Measurements from ENCODE around the gene SUMO1. TPM values are rescaled to one million over a fixed set of nuclear protein-coding genes. Genes with fewer than 3 reads are reported as not detected.

SUMO1 gene
- total RNA-seq, 1 donor from 2014 or later = 58.9 TPM

GRCh38 chr2:202196727-202197126 lies 41.7 kb downstream of the SUMO1 start:
- ATAC-seq = no peak

- no peak for ATAC-seq
Measured at GRCh38 chr2:202194418-202194817, 44.0 kb downstream of the SUMO1 start.

GRCh38 chr2:202193881-202194353 lies 44.5 kb downstream of the SUMO1 start:
- no peak for ATAC-seq

GRCh38 chr2:202193305-202193704 lies 45.1 kb downstream of the SUMO1 start:
- no peak for ATAC-seq

GRCh38 chr2:202187570-202187969 lies 50.8 kb downstream of the SUMO1 start:
- ATAC-seq = no peak

- ATAC-seq = no peak
Measured at GRCh38 chr2:202186641-202187202, 51.7 kb downstream of the SUMO1 start.

GRCh38 chr2:202185156-202185555 lies 53.2 kb downstream of the SUMO1 start:
- ATAC-seq = no peak

GRCh38 chr2:202184557-202184956 lies 53.8 kb downstream of the SUMO1 start:
- no peak for ATAC-seq

- ATAC-seq = peak; percentile 66
Measured at GRCh38 chr2:202178346-202178958, 59.9 kb downstream of the SUMO1 start.

- ATAC-seq = no peak
Measured at GRCh38 chr2:202172439-202173211, 65.8 kb downstream of the SUMO1 start.

GRCh38 chr2:202171241-202171825 lies 67.1 kb downstream of the SUMO1 start:
- ATAC-seq = no peak

GRCh38 chr2:202169832-202170424 lies 68.5 kb downstream of the SUMO1 start:
- no peak for ATAC-seq

GRCh38 chr2:202169131-202169530 lies 69.3 kb downstream of the SUMO1 start:
- no peak for ATAC-seq

GRCh38 chr2:202165945-202166344 lies 72.5 kb downstream of the SUMO1 start:
- no peak for ATAC-seq

- no peak for ATAC-seq
Measured at GRCh38 chr2:202165208-202165607, 73.2 kb downstream of the SUMO1 start.

GRCh38 chr2:202164411-202164810 lies 74.0 kb downstream of the SUMO1 start:
- ATAC-seq = no peak

- ATAC-seq = no peak
Measured at GRCh38 chr2:202161151-202161835, 77.1 kb downstream of the SUMO1 start.

- no peak for ATAC-seq
Measured at GRCh38 chr2:202158796-202159195, 79.6 kb downstream of the SUMO1 start.

- no peak for ATAC-seq
Measured at GRCh38 chr2:202157211-202157990, 81.0 kb downstream of the SUMO1 start.

All from esophagus mucosa (tissue), 1 donor.